NCI-H128 (cell line): ENCODE results near the gene WFS1.

ENCODE experiments used
- DNase-seq: peaks from one replicate; lab custom pipeline; 2025; ENCODE audit not compliant: unreplicated experiment; lab: John Stamatoyannopoulos, UW

Gene WFS1

DNA sequence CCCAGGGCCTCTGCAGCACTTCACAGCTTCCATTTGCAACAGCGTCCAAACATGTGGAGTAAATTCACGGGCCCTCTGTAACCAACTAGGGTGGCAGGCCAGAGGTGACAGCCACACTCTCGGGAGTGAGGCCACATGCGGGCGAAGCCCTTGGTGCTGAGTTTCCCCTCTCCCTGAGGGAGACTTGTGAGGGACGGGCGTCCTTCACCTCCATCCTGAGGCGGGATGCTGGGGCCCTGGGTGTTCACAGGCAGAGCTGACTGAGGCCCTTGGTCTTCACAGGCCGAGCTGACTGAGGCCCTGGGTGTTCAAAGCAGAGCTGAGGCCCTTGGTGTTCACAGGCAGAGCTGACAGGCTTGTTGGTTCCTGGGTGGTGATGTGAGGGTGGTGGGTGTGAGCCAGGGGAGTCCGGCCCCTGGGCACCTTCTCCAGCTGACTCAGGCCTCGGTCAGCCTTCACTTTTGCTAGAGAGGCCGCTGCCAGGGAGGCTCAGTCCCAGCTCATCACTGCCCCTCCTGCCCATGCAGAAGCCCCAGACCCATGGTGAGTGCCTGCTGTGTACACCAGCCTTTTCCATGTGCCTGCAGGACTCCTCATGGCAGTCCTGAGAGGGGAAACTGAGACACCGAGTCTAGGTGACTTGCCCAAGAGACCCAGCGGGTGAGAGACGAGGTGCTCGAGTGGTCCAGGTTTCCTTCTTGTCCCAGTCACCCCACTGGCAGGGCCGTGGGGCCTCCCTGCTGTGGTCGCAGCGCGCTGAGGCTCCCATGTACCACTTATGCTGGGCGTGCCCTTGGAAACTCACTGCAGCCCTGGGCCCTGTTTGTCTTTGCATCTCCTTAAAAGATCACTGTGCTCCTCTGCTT, 8.5 kb downstream of the WFS1 start:
- DNase-seq = no peak

DNA sequence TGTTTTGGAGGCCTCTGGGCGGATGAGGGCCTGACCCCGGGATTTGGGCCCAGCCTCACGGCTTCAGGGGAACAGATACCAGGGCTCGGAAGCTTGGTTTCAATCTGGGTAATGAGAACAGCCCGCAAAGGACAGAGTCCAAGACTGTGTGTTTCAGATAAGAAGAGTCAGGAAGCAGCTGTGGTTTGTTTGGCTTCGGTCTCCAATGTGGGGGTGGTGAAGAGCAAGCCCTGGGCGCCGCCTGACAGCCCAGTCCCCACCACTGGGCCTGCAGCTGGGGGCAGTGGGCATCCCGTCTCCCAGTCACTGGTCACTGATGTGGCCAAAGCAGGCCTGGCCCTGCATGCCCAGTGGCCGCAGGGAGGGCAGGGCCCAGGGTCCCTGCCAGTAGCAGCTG, 9.1 kb downstream of the WFS1 start:
- DNase-seq = no peak

DNA sequence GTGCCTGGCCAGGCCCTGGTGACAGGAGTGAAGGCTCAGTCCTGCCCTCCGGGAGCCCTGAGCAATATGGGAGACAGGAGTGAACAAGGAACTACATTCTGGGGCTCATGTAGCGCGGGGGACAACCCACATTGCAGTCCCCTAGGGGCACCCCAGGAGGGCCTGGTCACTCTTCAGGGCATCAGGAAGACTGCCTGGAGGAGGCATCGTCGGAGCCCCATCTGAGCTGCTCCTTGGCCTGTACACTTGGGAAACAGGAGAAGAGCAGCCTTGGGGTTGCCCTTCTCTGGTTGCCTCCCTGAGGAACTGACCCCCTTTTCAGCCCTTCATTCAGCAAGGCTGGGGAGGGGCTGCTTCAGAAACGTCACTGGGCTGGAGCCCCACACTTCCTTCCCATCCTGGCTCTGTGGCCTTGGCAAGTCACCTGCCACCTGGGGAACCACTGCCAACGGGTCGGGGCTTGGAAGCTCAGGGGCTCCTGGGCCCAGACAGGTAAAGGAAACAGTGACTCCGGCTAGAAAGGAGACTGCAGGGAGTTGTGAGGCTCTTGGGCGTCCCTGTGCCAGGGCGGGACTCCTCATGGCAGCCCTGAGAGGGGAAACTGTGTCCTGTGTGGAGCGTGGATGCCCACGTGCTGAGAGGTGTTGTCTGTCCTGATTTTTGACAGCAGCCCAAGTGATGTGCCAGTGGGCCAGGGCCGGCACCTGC, 10.1 kb downstream of the WFS1 start:
- no peak for DNase-seq

DNA sequence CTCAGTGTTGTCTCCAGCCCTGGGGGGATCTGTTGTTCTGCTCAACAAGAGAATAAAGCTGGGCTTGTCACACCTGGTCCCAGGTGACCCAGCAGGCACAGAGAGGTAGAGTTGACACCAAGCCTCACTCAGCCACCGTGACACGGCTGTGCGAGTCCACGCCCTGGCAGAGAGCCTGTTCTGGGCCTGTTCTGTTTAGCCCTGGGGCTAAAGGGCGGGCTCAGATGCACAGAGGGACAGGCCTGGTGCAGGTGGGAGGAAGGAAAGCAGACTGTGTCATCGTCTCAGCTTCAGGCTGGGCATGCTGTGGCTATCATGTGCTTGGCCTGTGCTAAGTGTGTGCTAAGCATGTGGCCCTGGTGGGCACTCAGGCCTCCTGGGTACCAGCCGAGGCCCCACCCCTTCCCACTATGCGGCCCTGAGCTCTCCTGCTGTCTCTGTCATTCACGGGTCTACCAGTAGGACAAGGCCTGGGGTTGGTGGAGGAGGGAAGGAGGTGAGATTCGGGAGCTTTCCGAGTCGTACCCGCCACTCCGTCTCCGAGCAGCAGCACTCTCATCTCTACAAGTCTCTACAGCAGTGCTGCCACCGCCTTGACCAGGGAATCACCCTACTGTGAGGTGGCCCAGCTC, 10.8 kb downstream of the WFS1 start:
- DNase-seq = no peak

DNA sequence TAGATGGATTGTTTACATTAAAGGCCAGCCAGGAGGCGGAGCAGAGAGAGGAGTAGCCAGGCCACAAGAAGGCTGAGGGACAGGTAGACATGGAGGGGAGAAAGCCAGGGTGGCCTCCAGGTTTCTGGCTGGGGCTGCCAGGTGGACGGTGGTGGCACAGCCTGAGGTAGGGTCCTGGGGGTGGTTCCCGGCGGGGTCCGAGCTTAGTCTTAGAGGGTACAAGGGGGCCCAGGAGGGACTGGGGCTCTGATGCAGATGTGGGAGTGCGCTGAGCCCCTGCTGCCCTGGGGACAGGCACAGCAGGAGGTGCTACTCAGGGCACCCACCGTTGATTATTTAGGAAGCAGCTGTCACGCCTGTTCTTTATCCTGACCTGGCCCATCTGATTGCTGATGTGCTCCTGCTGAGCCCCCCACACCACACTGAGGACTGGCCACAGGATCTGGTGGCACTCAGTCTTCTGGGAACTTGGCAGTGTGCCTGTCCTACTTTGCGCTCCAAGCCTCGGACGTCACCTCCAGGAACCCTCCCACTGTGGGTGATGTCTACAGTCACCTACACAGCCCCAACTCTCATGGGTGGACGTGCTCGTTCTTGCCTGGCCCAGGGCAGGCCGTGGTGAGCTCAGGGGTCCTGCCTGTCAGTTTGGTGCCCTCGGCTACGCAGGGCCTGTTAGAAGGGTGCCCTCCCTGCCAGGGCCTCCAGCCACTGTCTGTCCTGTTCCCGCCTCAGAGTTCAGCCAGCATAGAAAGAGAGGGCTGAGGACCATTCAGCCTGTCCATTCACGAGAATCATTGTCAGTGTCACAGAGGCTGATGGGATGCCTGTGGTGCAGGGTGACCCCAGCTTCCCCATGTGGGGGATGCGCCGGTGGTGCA, 12.0 kb downstream of the WFS1 start:
- DNase-seq = no peak

DNA sequence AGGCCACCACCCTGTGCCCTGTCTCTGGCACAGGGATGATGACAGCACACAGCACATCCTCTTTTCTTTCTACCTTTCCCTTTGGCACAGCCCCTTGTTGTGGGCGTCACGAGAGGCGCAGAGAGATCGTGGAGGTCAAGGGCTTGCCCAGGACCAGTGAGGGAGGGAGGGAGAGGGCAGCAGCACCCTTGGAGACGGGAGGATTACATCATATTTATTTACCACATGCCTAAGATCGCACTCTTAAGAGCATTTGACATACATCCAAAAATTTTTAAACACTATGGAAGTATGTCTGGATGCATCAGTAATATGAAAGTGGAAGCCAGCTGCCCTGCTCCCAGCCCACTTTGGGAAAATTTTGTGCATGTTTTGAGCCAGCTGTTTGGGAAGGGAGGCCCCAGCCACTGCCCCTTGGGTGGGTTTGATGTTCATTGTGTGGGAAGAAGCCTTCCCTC, 12.7 kb downstream of the WFS1 start:
- no peak for DNase-seq

DNA sequence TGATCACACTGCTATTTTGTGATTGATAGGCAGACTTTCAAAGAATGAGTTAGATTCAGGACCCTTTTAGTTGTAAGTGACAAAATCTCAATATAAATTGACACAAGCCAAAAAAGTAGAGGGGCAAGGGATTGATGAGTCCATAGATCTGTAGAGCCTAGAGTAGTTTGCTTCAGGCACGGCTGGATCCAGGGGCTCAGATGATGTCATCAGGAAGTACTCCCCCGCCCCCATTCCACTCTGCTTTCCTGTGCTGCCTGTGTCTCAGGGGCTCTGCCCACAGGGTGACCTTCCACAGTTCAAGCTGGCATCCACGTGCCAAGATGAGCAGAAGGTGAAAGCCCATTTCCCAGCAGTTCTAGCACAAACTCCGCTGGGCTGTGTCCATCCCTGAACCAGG, 13.6 kb downstream of the WFS1 start:
- DNase-seq = no peak

DNA sequence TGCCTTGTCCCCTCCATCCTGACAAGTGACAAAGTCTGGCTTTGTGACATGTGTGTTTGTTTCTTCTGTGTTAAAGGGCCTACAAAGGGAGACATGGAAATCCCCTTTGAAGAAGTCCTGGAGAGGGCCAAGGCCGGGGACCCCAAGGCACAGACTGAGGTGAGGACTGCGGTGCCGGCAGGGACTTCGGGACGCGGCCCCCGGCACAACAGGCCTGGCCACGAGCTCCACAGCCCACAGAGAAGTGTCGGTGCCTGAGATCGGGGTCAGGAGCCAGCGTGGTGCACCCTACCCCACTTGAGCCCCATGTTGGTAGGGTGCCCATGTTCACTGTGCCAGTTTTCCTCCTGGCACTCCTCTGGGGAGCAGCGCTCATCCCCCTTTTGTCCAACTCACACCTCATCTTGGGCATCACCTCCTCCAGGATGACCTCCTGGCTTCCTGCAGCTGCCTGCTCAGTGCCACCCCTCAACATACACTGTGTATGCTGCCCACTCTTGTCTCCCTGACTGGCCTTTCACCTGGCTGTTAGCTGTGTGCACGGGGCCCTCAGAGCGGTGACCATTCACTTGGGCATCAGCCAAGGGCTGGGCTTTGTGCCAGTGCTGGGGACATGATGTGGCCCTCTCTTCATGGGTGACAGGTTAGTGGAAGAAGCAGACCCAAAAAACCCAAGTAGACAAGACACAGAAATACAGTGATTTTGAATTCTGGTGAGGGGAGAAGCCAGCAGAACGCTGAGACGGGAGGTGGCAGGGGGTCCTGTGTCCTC, 17.6 kb downstream of the WFS1 start:
- DNase-seq = no peak

DNA sequence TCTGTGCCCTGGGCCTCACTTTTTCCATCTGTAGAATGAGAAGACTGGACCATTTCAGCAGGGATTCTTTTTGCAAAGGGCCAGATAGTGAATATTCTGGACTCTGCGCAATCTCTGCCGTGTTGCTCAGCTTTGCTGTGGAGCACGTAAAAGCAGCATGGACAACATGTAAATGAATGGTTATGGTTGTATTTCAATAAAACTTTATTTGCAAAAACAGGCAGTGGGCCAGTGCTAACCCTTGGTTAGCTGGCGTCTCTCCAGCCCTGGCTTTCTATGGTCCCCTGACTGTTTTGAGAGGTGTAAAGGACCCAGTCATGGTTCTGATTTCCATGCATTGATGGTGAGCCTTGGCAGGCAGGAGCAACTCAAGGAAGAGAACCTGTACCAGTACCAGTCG, 18.7 kb downstream of the WFS1 start:
- DNase-seq = no peak

DNA sequence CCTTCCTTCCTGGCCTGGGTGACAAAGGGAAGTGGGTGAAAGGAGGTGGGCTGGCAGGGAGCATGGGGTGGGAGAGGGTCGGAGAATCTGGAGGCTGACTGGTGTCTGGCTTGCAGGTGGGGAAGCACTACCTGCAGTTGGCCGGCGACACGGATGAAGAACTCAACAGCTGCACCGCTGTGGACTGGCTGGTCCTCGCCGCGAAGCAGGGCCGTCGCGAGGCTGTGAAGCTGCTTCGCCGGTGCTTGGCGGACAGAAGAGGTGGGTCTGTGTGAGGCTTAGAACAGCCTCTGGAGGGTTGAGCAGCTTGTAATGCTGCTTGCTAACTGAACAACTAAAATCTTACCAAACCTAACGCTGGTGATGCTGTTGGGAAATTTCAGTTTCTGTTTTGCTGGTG, 19.2 kb downstream of the WFS1 start:
- DNase-seq = no peak

DNA sequence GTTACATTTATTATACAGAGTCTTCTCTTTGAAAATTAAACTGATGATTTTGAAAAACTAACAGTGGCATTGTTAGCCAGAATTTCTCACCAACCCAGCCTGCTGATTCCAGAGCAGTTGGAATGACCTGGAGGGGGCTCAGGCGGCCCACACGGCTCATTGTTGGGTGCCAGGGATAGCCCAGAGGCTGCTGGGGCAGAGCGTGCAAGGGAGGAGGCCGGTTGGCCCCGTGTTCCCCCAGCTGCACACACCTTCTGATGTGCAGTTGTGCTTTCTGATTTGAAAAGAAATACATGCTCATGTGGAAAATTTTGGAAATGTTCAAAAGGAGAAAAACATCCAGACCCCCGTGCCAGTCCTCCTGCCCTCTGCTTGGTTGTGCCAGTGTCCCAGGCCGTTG, 20.6 kb downstream of the WFS1 start:
- no peak for DNase-seq

DNA sequence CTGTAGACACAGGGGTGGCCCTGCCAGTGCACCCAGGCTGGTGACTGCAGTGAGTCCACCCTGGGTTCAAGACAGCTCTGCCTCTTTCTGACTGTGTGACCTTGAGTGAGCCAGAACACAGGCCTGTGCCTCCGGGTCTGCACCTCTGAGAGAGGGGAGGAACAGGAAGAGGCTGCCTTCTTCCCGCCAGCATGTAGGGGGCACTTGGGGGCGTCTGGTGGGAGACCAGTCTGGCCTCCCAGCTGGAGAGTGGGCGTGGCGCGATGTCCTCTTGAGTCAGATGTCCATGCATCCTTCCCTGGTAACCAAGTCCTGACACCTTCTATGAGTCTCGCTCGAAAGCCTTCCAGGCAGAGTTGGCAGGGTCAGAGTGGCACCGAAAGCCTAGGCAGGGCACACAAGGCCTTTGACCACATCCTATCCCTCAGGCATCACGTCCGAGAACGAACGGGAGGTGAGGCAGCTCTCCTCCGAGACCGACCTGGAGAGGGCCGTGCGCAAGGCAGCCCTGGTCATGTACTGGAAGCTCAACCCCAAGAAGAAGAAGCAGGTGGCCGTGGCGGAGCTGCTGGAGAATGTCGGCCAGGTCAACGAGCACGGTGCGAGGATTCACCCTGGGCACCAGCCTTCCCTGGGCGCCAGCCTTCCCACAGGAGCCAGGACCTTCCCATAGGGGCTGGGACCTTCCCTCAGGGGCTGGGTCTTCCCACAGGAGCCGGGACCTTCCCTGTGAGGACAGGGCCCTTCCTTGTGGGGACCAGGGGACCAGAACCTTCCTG, 21.3 kb downstream of the WFS1 start:
- no peak for DNase-seq

DNA sequence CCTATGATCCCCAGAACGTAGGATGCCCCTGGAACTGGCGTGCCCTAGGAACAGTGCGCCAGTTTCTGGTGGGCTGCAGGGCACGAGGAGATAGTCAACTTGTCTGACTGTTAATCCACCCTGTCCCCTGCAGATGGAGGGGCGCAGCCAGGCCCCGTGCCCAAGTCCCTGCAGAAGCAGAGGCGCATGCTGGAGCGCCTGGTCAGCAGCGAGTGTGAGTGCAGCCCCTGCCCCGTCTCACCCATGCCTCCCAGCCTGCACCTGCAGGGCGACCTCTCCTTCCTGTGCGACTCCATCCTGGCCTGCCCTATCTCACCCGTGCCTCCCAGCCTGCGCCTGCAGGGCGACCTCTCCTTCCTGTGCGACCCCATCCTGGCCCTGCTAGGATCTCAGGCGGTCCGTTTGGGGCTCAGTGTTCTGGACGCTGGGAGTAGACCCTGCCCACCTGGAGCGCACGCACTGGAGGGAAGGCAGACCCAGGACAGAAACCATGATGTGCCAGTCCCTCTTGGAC, 22.2 kb downstream of the WFS1 start:
- no peak for DNase-seq

DNA sequence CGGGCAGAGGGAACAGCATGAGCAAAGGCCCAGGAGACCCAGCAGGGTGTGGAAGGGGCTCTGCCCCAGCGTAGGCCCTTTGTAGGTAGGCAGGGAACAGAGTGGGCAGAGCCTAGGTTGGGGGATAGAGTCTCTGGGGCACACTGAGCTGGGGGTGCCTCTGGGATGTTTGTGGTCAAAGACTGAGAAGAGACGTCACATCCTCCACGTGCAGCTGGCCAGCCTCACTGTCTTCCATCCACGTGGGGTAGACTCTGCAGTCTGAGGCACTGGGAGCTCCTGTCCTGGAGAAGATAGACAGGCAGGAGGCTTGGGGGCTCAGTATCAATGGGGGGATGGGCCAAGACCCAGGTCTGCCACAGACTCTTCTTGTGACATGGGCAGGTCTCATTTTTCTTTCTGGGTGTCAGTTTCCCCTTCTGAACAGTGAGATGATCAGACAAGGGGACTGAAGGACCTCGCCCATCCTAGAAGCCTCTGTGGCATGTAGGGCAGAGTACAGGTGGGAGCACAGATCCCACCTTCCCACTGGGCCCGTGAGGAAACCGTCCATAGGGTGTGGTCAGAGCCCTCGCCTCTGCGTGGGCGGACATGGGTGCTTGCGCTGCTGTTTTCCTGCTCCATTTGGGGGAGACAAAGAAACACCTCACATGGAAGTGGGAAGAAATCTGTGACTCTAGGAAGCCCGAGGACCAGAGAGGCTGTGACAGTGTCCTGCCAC, 22.9 kb downstream of the WFS1 start:
- no peak for DNase-seq

DNA sequence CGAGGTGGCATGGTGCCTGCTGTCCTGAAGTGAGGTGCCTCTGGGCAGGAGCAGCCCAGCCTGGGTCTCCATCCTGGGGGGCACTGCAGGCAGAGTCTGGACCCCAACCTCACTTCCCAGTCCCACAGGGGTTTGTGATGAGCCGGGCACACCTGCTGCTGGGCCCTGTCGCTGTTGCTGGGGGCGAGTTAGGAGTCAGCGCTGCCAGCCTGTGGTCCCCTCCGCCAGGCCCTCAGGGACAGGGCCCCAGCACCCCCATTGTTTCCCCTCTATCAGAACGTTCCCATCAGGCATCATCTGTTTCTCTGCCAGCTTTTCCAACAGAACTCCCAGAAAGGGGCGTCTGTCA, 23.4 kb downstream of the WFS1 start:
- no peak for DNase-seq

DNA sequence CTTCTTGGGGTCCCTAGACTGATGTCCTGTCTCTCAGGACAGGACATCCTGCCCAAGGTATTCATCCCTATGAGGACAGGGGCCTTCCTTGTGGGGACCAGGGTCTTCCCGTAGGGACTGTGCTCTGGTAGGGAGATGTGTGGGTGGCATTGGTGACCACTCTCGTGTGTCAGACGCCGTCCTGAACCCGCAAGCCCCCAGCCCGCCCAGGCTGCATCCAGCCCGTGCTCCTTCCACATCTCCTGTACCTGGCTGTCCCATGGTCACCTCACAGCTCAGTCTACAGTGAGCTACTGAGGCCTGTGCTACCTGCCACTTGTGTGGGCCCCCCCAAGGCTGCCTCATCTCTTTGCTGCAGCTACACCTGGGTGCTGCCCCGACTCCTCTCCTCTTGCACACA, 24.0 kb downstream of the WFS1 start:
- no peak for DNase-seq

DNA sequence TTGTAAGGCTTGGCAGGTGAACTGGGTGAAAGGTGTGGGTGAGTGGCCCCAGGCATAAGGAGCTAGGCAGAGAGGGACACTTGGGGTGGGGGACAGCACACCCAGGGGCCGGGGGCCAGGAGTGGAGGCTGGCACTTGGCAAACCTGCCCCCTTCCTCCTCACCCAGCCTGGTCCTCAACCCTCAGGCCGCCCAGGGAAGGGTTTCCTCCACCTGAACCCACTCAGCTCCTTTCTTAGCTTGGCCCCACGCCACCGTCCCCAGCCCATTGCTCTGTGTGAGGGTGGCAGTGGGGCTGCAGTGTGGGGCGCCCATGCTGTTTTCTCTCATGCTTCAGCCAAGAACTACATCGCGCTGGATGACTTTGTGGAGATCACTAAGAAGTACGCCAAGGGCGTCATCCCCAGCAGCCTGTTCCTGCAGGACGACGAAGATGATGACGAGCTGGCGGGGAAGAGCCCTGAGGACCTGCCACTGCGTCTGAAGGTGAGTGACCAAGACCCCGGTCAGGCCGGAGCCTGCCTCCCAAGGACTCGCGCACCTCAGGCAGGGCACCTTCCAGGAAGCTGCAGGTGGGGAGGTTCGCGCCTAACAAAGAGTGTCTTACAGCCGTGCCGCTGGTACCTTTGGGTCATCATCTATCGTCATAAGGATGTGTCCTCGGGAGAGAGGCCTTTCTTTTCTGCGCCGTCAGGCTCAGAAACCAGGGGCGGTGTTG, 25.2 kb downstream of the WFS1 start:
- DNase-seq = no peak

DNA sequence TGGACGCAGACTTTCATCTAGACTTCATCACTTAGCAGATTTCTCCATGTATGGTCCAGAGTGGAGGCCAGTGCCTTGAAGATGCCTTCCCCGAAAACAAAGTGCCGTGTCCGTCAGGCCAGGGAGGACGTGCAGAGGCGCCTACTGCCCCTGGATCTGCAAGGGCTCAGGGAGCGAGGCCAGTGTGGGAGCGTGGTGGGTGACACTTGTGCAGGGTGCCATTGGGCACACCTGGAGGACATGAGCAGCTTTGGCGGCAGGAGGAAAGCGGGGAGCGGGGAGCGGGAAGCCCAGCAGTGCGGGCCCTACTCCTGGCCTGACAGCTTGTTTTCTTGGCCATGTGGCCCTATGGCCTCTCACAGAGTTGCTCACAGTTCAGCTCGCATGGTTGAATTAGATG, 25.8 kb downstream of the WFS1 start:
- no peak for DNase-seq
